Effector CD8-positive, alpha-beta T cell (primary cell): ENCODE data around the gene C2orf78.
"Not testable (repeated sequence)": the region's sequence is repeated elsewhere in the genome, so short reads cannot be mapped to it uniquely, and the experiment has no call there.

ENCODE experiments used
- DNase-seq: peaks from one replicate; lab custom pipeline; 2025; lab: John Stamatoyannopoulos, UW
- total RNA-seq, 4 experiments: gene quantifications; one replicate each; lab custom pipeline; 2026; lab: John Stamatoyannopoulos, UW

C2orf78 gene
- 0 reads per million in 4 experiments for total RNA-seq

GRCh38 chr2:73783883-73784282 lies at the start of gene C2orf78:
C2orf78 (plus strand) TSS chr2:73784183; CDS start chr2:73784310, 127 bp downstream.
- DNase-seq: not testable (repeated sequence)

- no peak for DNase-seq
Measured at GRCh38 chr2:73736378-73736777, 47.6 kb upstream of the C2orf78 start.

- DNase-seq: peak; percentile 88
Measured at GRCh38 chr2:73736855-73737779, 46.9 kb upstream of the C2orf78 start, which contains the start of gene TPRKB. TPRKB (minus strand) TSS chr2:73737345; CDS start chr2:73734569, 2,776 bp downstream.

- DNase-seq: no peak
Measured at GRCh38 chr2:73739101-73739500, 44.9 kb upstream of the C2orf78 start.

GRCh38 chr2:73740767-73741166 lies 43.2 kb upstream of the C2orf78 start:
- DNase-seq: no peak

GRCh38 chr2:73746015-73746876 lies 37.7 kb upstream of the C2orf78 start:
- DNase-seq: no peak

GRCh38 chr2:73746877-73747208 lies 37.1 kb upstream of the C2orf78 start:
- DNase-seq: no peak

GRCh38 chr2:73749314-73749713 lies 34.7 kb upstream of the C2orf78 start:
- no peak for DNase-seq

GRCh38 chr2:73754332-73754731 lies 29.7 kb upstream of the C2orf78 start:
- not testable (repeated sequence) for DNase-seq

- DNase-seq: no peak
Measured at GRCh38 chr2:73759285-73759764, 24.7 kb upstream of the C2orf78 start.

- no peak for DNase-seq
Measured at GRCh38 chr2:73759904-73760303, 24.1 kb upstream of the C2orf78 start.

GRCh38 chr2:73762571-73762970 lies 21.4 kb upstream of the C2orf78 start:
- no peak for DNase-seq

- DNase-seq: no peak
Measured at GRCh38 chr2:73764945-73765344, 19.0 kb upstream of the C2orf78 start.

GRCh38 chr2:73766349-73766748 lies 17.6 kb upstream of the C2orf78 start:
- DNase-seq: no peak

- DNase-seq: no peak
Measured at GRCh38 chr2:73766994-73767393, 17.0 kb upstream of the C2orf78 start.

GRCh38 chr2:73770725-73771124 lies 13.3 kb upstream of the C2orf78 start:
- no peak for DNase-seq

GRCh38 chr2:73772819-73773218 lies 11.2 kb upstream of the C2orf78 start:
- no peak for DNase-seq

GRCh38 chr2:73776381-73776780 lies 7.6 kb upstream of the C2orf78 start:
- no peak for DNase-seq

- no peak for DNase-seq
Measured at GRCh38 chr2:73776869-73777519, 7.0 kb upstream of the C2orf78 start.

- not testable (repeated sequence) for DNase-seq
Measured at GRCh38 chr2:73778867-73779466, 5.0 kb upstream of the C2orf78 start.

- peak; percentile 97 for DNase-seq
Measured at GRCh38 chr2:73779467-73780236, 4.3 kb upstream of the C2orf78 start, which contains the start of gene DUSP11. DUSP11 (minus strand) TSS chr2:73780103; CDS start chr2:73779974, 129 bp downstream.
